T-cell (primary cell): ENCODE data around the gene TEDC2. TPM values are rescaled to one million over a fixed set of nuclear protein-coding genes. Genes with fewer than 3 reads are reported as not detected.

Source experiments
- ATAC-seq, 4 experiments: fragments of 200-7000 bp in 3 of 4; fragments of 150-1000 bp in 1 of 4; cut with Tn5 transposase; replicated peaks in 1 of 4; 1 replicate in 3 of 4; 2 replicates in 1 of 4; pipeline ENCODE4 v1.10.0; 2021; ENCODE audit warnings: moderate library complexity in 3 of 4, mild to moderate bottlenecking in 2 of 4, moderate number of reproducible peaks in 1 of 4
- CTCF ChIA-PET, 2 donors: fragments of 300-600 bp; sonication (Branson Sonifier 250); formaldehyde crosslinking; loops; one replicate each; lab custom pipeline; 2022; ENCODE audit warnings: antibody characterized with exemption in 2 of 2; lab: Charles Lee
- POLR2A ChIA-PET, 2 donors: fragments of 300-600 bp; sonication (Branson Sonifier 250); formaldehyde crosslinking; loops; one replicate each; lab custom pipeline; 2022; ENCODE audit warnings: antibody characterized with exemption in 2 of 2; lab: Charles Lee
- DNase-seq, 35 experiments: peaks; one replicate each; pipeline versions ENCODE4 v3.0.0 to v3.0.0-alpha.2; 2013 to 2023
- H3K27ac ChIP-seq: one replicate; pipeline ENCODE4 v1.5.1; 2013; ENCODE audit warnings: low read length
- H3K27me3 ChIP-seq, 2 experiments: replicated peaks in 1 of 2; 1 replicate in 1 of 2; 2 replicates in 1 of 2; pipeline versions ENCODE4 v1.6.1 to v1.7.0; 2013; ENCODE audit warnings: low read length in 1 of 2, mixed read lengths in 1 of 2; ENCODE audit not compliant: control insufficient read depth in 2 of 2, insufficient read depth in 2 of 2; ENCODE audit errors: extremely low read depth in 1 of 2
- H3K36me3 ChIP-seq, 2 donors: 1 replicate in 1 of 2; 2 replicates in 1 of 2; pipeline versions ENCODE4 v1.6.1 to v1.7.0; 2013; ENCODE audit warnings: low read length in 1 of 2; ENCODE audit not compliant: control insufficient read depth in 2 of 2, insufficient read depth in 1 of 2; ENCODE audit errors: extremely low read depth in 1 of 2
- H3K4me1 ChIP-seq, 2 experiments: 1 replicate in 1 of 2; 2 replicates in 1 of 2; pipeline versions ENCODE4 v1.6.1 to v1.7.0; 2013; ENCODE audit warnings: low read length in 2 of 2, mixed read lengths in 1 of 2; ENCODE audit not compliant: insufficient read depth in 2 of 2, control insufficient read depth in 1 of 2; ENCODE audit errors: extremely low read depth in 1 of 2
- H3K4me3 ChIP-seq, 2 donors: 1 replicate in 1 of 2; 2 replicates in 1 of 2; pipeline versions ENCODE4 v1.5.1 to v1.7.0; 2013; ENCODE audit warnings: mild to moderate bottlenecking in 2 of 2, low read length in 1 of 2, moderate library complexity in 1 of 2; ENCODE audit not compliant: control insufficient read depth in 1 of 2; ENCODE audit errors: extremely low read depth in 1 of 2
- H3K9me3 ChIP-seq: 2 replicates; pipeline ENCODE4 v1.7.0; 2013
- H3K27ac Mint-ChIP-seq, 2 donors: one replicate each; pipeline ENCODE4 v1.8.0; 2020 to 2021; ENCODE audit warnings: mild to moderate bottlenecking in 2 of 2, mixed read lengths in 2 of 2
- H3K27me3 Mint-ChIP-seq, 2 donors: one replicate each; pipeline ENCODE4 v1.8.0; 2021 to 2022; ENCODE audit warnings: mixed read lengths in 2 of 2
- H3K36me3 Mint-ChIP-seq: one replicate; pipeline ENCODE4 v1.8.0; 2021; ENCODE audit warnings: mixed read lengths
- H3K4me1 Mint-ChIP-seq, 3 donors: one replicate each; pipeline ENCODE4 v1.8.0; 2020 to 2022; ENCODE audit warnings: mixed read lengths in 3 of 3, mild to moderate bottlenecking in 1 of 3
- H3K4me3 Mint-ChIP-seq, 3 donors: one replicate each; pipeline ENCODE4 v1.8.0; 2020 to 2022; ENCODE audit warnings: mild to moderate bottlenecking in 3 of 3, mixed read lengths in 3 of 3, moderate library complexity in 3 of 3
- H3K9me3 Mint-ChIP-seq, 3 donors: one replicate each; pipeline ENCODE4 v1.8.0; 2020 to 2022; ENCODE audit warnings: mixed read lengths in 3 of 3
- WGBS: methylation state at CpG from one replicate; pipeline ENCODE4 v1.1.5; 2013; ENCODE audit warnings: missing lambda C conversion rate; ENCODE audit not compliant: insufficient coverage; 5-methylcytosine and 5-hydroxymethylcytosine counted together
- total RNA-seq, 35 experiments: library from RNA in 6 of 35; stranded (reverse) in 6 of 35; fragments of 120-200 nt in 1 of 35; gene quantifications; one replicate each; pipeline versions ENCODE4 v1.2.1 to v1.2.4 and lab custom pipeline; 2013 to 2026

TEDC2 gene
- total RNA-seq, 5 donors from 2014 or later (not counting 1 experiment from before 2014, with no cell fraction given): 0.85 to 1.8 (median 0.93) TPM

GRCh38 chr16:2487517-2487842 is 27.6 kb downstream of the TEDC2 start:
- Histone ChIP-seq H3K36me3 (peaks cover 0 to 4% of the 10 kb centered on the region in 2 donors), H3K27me3 (peaks cover 0 to 4% of the 10 kb centered on the region in 2 experiments), H3K4me1 (peaks cover 5 to 23% of the 10 kb centered on the region in 2 experiments), H3K9me3 (no peaks in the 10 kb centered on the region), H3K4me3 (no peak overlapping the region), H3K27ac (peak overlapping the region; percentile 53)
- Mint-ChIP-seq H3K27ac (peak overlapping the region; percentile 68 to 85), H3K27me3 (no peaks in the 10 kb centered on the region), H3K36me3 (no peaks in the 10 kb centered on the region), H3K9me3 (no peaks in the 10 kb centered on the region), H3K4me3 (peak overlapping the region in 2 of 3 donors; percentile 42 to 49), H3K4me1 (peaks cover 11 to 19% (median 13%) of the 10 kb centered on the region in 3 donors)
- 61% methylated on average over 8 of the region's 8 CpGs for WGBS
- no peak for ATAC-seq
- no peak for DNase-seq
- ChIA-PET POLR2A (no interaction called here), CTCF (no interaction called here)

GRCh38 chr16:2487903-2488531 is 28.1 kb downstream of the TEDC2 start:
- no peak for DNase-seq
- no peak overlapping the region for H3K27ac Mint-ChIP-seq

GRCh38 chr16:2489581-2489980 is 29.7 kb downstream of the TEDC2 start:
- 96% methylated on average over 15 of the region's 16 CpGs for WGBS
- peaks cover 0 to 4% of the 10 kb centered on the region in 2 experiments for H3K27me3 ChIP-seq
- no peaks in the 10 kb centered on the region for H3K9me3 ChIP-seq
- Mint-ChIP-seq H3K27ac (no peak overlapping the region), H3K36me3 (no peaks in the 10 kb centered on the region), H3K27me3 (no peaks in the 10 kb centered on the region), H3K4me1 (peaks cover 11 to 19% (median 11%) of the 10 kb centered on the region in 3 donors), H3K4me3 (no peak overlapping the region), H3K9me3 (no peaks in the 10 kb centered on the region)
- POLR2A ChIA-PET: no interaction called here
- no peak for ATAC-seq
- CTCF ChIA-PET: no interaction called here
- peaks cover 0 to 4% of the 10 kb centered on the region in 2 donors for H3K36me3 ChIP-seq
- no peak overlapping the region for H3K27ac ChIP-seq
- no peak for DNase-seq
- H3K4me3 ChIP-seq: no peak overlapping the region
- H3K4me1 ChIP-seq: peaks cover 5 to 23% of the 10 kb centered on the region in 2 experiments

More at GRCh38 chr16:2487903-2488531, 28.1 kb downstream of the TEDC2 start:
- no peak overlapping the region for H3K27ac ChIP-seq
- Mint-ChIP-seq H3K27me3 (no peaks in the 10 kb centered on the region), H3K9me3 (no peaks in the 10 kb centered on the region), H3K4me3 (peak overlapping the region in 1 of 3 donors; percentile 42), H3K4me1 (peaks cover 11 to 19% (median 11%) of the 10 kb centered on the region in 3 donors), H3K36me3 (no peaks in the 10 kb centered on the region)
- no peaks in the 10 kb centered on the region for H3K9me3 ChIP-seq
- peaks cover 0 to 4% of the 10 kb centered on the region in 2 donors for H3K36me3 ChIP-seq
- 78% methylated on average over 4 of the region's 15 CpGs for WGBS
- ChIA-PET POLR2A (interaction anchor here in 1 of 2 donors (0.6 kb wide), 1 partner anchor 333 kb away, joined by 3 read pairs; the partner anchor contains the start of gene TRAF7), CTCF (interaction anchor here in 1 of 2 donors (0.6 kb wide), 2 partner anchors 94 to 286 kb away, joined by 3 to 4 read pairs; no protein-coding TSS in a partner anchor)
- H3K4me1 ChIP-seq: peaks cover 5 to 23% of the 10 kb centered on the region in 2 experiments
- no peak overlapping the region for H3K4me3 ChIP-seq
- H3K27me3 ChIP-seq: peaks cover 0 to 4% of the 10 kb centered on the region in 2 experiments
- no peak for ATAC-seq

GRCh38 chr16:2490190-2491105 is 30.5 kb downstream of the TEDC2 start:
- ATAC-seq (no peak), DNase-seq (no peak)
- no peak overlapping the region for H3K4me3 Mint-ChIP-seq
- peaks cover 11 to 14% (median 11%) of the 10 kb centered on the region in 3 donors for H3K4me1 Mint-ChIP-seq
- H3K27me3 Mint-ChIP-seq: no peaks in the 10 kb centered on the region
- H3K36me3 Mint-ChIP-seq: no peaks in the 10 kb centered on the region
- Histone ChIP-seq H3K27ac (no peak overlapping the region), H3K9me3 (no peaks in the 10 kb centered on the region), H3K4me1 (peaks cover 5 to 23% of the 10 kb centered on the region in 2 experiments), H3K27me3 (peaks cover 0 to 4% of the 10 kb centered on the region in 2 experiments), H3K36me3 (peaks cover 0 to 4% of the 10 kb centered on the region in 2 donors), H3K4me3 (no peak overlapping the region)
- WGBS: 94% methylated on average over 13 of the region's 23 CpGs
- no peak overlapping the region for H3K27ac Mint-ChIP-seq
- POLR2A ChIA-PET: no interaction called here
- CTCF ChIA-PET: interaction anchor here in 1 of 2 donors (0.5 kb wide), 1 partner anchor 350 kb away, joined by 3 read pairs; no protein-coding TSS in a partner anchor
- H3K9me3 Mint-ChIP-seq: no peaks in the 10 kb centered on the region

- Mint-ChIP-seq H3K9me3 (no peaks in the 10 kb centered on the region), H3K4me3 (no peak overlapping the region), H3K27ac (no peak overlapping the region), H3K4me1 (peaks cover 3 to 6% (median 4%) of the 10 kb centered on the region in 3 donors), H3K27me3 (no peaks in the 10 kb centered on the region), H3K36me3 (peaks cover 3% of the 10 kb centered on the region)
- Histone ChIP-seq H3K27me3 (peaks cover 0 to 4% of the 10 kb centered on the region in 2 experiments), H3K27ac (no peak overlapping the region), H3K36me3 (peaks cover 7% of the 10 kb centered on the region in 2 donors), H3K4me3 (no peak overlapping the region), H3K4me1 (peaks cover 0 to 9% of the 10 kb centered on the region in 2 experiments), H3K9me3 (no peaks in the 10 kb centered on the region)
- DNase-seq: no peak
- WGBS: 92% methylated on average over 9 of the region's 13 CpGs
- CTCF ChIA-PET: interaction anchor here in 1 of 2 donors (0.7 kb wide), 1 partner anchor 207 kb away, joined by 4 read pairs; no protein-coding TSS in a partner anchor
- POLR2A ChIA-PET: no interaction called here
- no peak for ATAC-seq
These were observed 32.4 kb downstream of the TEDC2 start for GRCh38 chr16:2492292-2492691.

- H3K27me3 Mint-ChIP-seq: no peaks in the 10 kb centered on the region
- no peak for ATAC-seq
- H3K9me3 ChIP-seq: no peaks in the 10 kb centered on the region
- H3K27ac ChIP-seq: no peak overlapping the region
- H3K36me3 Mint-ChIP-seq: peaks cover 9% of the 10 kb centered on the region
- DNase-seq: no peak
- ChIA-PET CTCF (no interaction called here), POLR2A (no interaction called here)
- H3K27me3 ChIP-seq: no peaks in the 10 kb centered on the region
- 89% methylated on average over 4 of the region's 6 CpGs for WGBS
- no peaks in the 10 kb centered on the region for H3K9me3 Mint-ChIP-seq
- peaks cover 7 to 14% of the 10 kb centered on the region in 2 donors for H3K36me3 ChIP-seq
- no peak overlapping the region for H3K27ac Mint-ChIP-seq
- no peak overlapping the region for H3K4me3 Mint-ChIP-seq
- no peaks in the 10 kb centered on the region for H3K4me1 Mint-ChIP-seq
- no peak overlapping the region for H3K4me3 ChIP-seq
- H3K4me1 ChIP-seq: no peaks in the 10 kb centered on the region
These were observed 33.7 kb downstream of the TEDC2 start for GRCh38 chr16:2493605-2494004.
